GM18868 (cell line): ENCODE data around the gene DCDC2C.

Experiments used
- ATAC-seq: cut with Tn5 transposase; IDR thresholded peaks from one replicate; pipeline ENCODE4 v1.9.1; 2021; ENCODE audit warnings: mild to moderate bottlenecking, moderate library complexity; ENCODE audit not compliant: unreplicated experiment

The DCDC2C gene

GRCh38 chr2:3708576-3708975 lies 5.2 kb downstream of the DCDC2C start:
- ATAC-seq, result no peak

- no peak for ATAC-seq
Measured at GRCh38 chr2:3709225-3709624, 5.8 kb downstream of the DCDC2C start.

GRCh38 chr2:3712424-3712823 lies 9.0 kb downstream of the DCDC2C start:
- no peak for ATAC-seq

GRCh38 chr2:3712831-3713503 lies 9.6 kb downstream of the DCDC2C start:
- ATAC-seq, result no peak

GRCh38 chr2:3718679-3719078 lies 15.3 kb downstream of the DCDC2C start:
- ATAC-seq, result no peak

GRCh38 chr2:3725002-3725401 lies 21.6 kb downstream of the DCDC2C start:
- no peak for ATAC-seq

GRCh38 chr2:3725458-3726250 lies 22.3 kb downstream of the DCDC2C start:
- no peak for ATAC-seq

GRCh38 chr2:3726511-3726910 lies 23.1 kb downstream of the DCDC2C start:
- no peak for ATAC-seq

- ATAC-seq, result no peak
Measured at GRCh38 chr2:3727397-3728045, 24.1 kb downstream of the DCDC2C start.

GRCh38 chr2:3728104-3729054 lies 25.0 kb downstream of the DCDC2C start:
- no peak for ATAC-seq

- no peak for ATAC-seq
Measured at GRCh38 chr2:3729055-3729448, 25.7 kb downstream of the DCDC2C start.

- ATAC-seq, result no peak
Measured at GRCh38 chr2:3729786-3730185, 26.4 kb downstream of the DCDC2C start.

- no peak for ATAC-seq
Measured at GRCh38 chr2:3730646-3731045, 27.3 kb downstream of the DCDC2C start.

GRCh38 chr2:3731829-3732228 lies 28.5 kb downstream of the DCDC2C start:
- no peak for ATAC-seq

- ATAC-seq, result no peak
Measured at GRCh38 chr2:3736112-3736511, 32.7 kb downstream of the DCDC2C start.

GRCh38 chr2:3737128-3737527 lies 33.8 kb downstream of the DCDC2C start:
- no peak for ATAC-seq

- ATAC-seq, result peak; percentile 70
Measured at GRCh38 chr2:3738454-3738853, 35.1 kb downstream of the DCDC2C start.

GRCh38 chr2:3739313-3739712 lies 35.9 kb downstream of the DCDC2C start:
- ATAC-seq, result no peak

GRCh38 chr2:3741396-3741795 lies 38.0 kb downstream of the DCDC2C start:
- ATAC-seq, result no peak

- ATAC-seq, result no peak
Measured at GRCh38 chr2:3741867-3742602, 38.7 kb downstream of the DCDC2C start.
